ENCODE measurements around the gene SCARB1. TPM values are rescaled to one million over a fixed set of nuclear protein-coding genes. Genes with fewer than 3 reads are reported as not detected.

The SCARB1 gene
- total RNA-seq, 6 experiments from 2014 or later = 128 to 359 (median 214) TPM

- intact Hi-C loops (cut with DNase I) = no loop called here
- ATAC-seq (no peak), DNase-seq (peak in 1 of 3 donors; percentile 38)
- H3K27ac ChIP-seq = no peak overlapping the region
- 51% methylated on average over 9 of the region's 17 CpGs for WGBS (ENCODE audit: insufficient coverage, low coverage, low lambda C conversion rate, missing lambda C conversion rate)
- no peak for TF ChIP-seq POLR2A (IDR thresholded peaks at IDR 0.05)
- TF ChIP-seq CTCF (IDR thresholded peaks at IDR 0.05) = no peak
- H3K27me3 ChIP-seq = no peaks in the 10 kb centered on the region
- H3K9me3 ChIP-seq = no peaks in the 10 kb centered on the region
- peaks cover 0 to 23% (median 9%) of the 10 kb centered on the region in 4 donors for H3K4me1 ChIP-seq
- no peaks in the 10 kb centered on the region for H3K36me3 ChIP-seq
- H3K4me3 ChIP-seq = no peak overlapping the region
Measured at GRCh38 chr12:124732275-124733075, 131.2 kb downstream of the SCARB1 start.

GRCh38 chr12:124731869-124732268 is 131.8 kb downstream of the SCARB1 start:
- Histone ChIP-seq H3K4me3 (no peak overlapping the region), H3K36me3 (no peaks in the 10 kb centered on the region), H3K27me3 (no peaks in the 10 kb centered on the region), H3K9me3 (no peaks in the 10 kb centered on the region), H3K4me1 (peaks cover 0 to 26% (median 10%) of the 10 kb centered on the region in 4 donors), H3K27ac (no peak overlapping the region)
- ATAC-seq (no peak), DNase-seq (no peak)
- TF ChIP-seq POLR2A (IDR thresholded peaks at IDR 0.05) (no peak), CTCF (IDR thresholded peaks at IDR 0.05) (no peak)
- 58% methylated on average over 2 of the region's 2 CpGs for WGBS (ENCODE audit: insufficient coverage, low coverage, low lambda C conversion rate, missing lambda C conversion rate)
- intact Hi-C loops (cut with DNase I) = no loop called here

- TF ChIP-seq POLR2A (IDR thresholded peaks at IDR 0.05) = no peak
- no peak for TF ChIP-seq CTCF (IDR thresholded peaks at IDR 0.05)
Measured at GRCh38 chr12:124730455-124730932, 133.2 kb downstream of the SCARB1 start.

GRCh38 chr12:124727922-124728321 is 135.7 kb downstream of the SCARB1 start:
- no peaks in the 10 kb centered on the region for H3K9me3 ChIP-seq
- H3K27me3 ChIP-seq = no peaks in the 10 kb centered on the region
- DNase-seq (no peak), ATAC-seq (peak; percentile 23 to 49 (median 40))
- 52% methylated on average over 8 of the region's 10 CpGs for WGBS (ENCODE audit: insufficient coverage, low coverage, low lambda C conversion rate, missing lambda C conversion rate)
- intact Hi-C loops (cut with DNase I) = no loop called here
- no peak overlapping the region for H3K4me3 ChIP-seq
- H3K4me1 ChIP-seq = peaks cover 0 to 38% (median 17%) of the 10 kb centered on the region in 4 donors
- TF ChIP-seq POLR2A (IDR thresholded peaks at IDR 0.05) (no peak), CTCF (IDR thresholded peaks at IDR 0.05) (peak; percentile 14 to 37 (median 24))
- H3K36me3 ChIP-seq = no peaks in the 10 kb centered on the region
- peak overlapping the region; percentile 74 to 85 (median 80) for H3K27ac ChIP-seq

More at GRCh38 chr12:124730455-124730932, 133.2 kb downstream of the SCARB1 start:
- H3K4me3 ChIP-seq = no peak overlapping the region
- DNase-seq = peak in 1 of 3 donors; percentile 45
- ATAC-seq = peak in 2 of 4 donors; percentile 3 to 9
- H3K9me3 ChIP-seq = no peaks in the 10 kb centered on the region
- peak overlapping the region; percentile 15 to 39 (median 19) for H3K27ac ChIP-seq
- no peaks in the 10 kb centered on the region for H3K27me3 ChIP-seq
- H3K36me3 ChIP-seq = no peaks in the 10 kb centered on the region
- peaks cover 0 to 38% (median 17%) of the 10 kb centered on the region in 4 donors for H3K4me1 ChIP-seq
- 45% methylated on average over 3 of the region's 3 CpGs for WGBS (ENCODE audit: insufficient coverage, low coverage, low lambda C conversion rate, missing lambda C conversion rate)
- intact Hi-C loops (cut with DNase I) = no loop called here

All from right lobe of liver (tissue), 6 donors.